H1 (cell line): ENCODE results near the gene TEKT3. TPM values are rescaled to one million over a fixed set of nuclear protein-coding genes. Genes with fewer than 3 reads are reported as not detected.

Source experiments
- CTCF ChIA-PET: fragments of 300-600 bp; sonication (Branson Sonifier 250); formaldehyde crosslinking; loops from one replicate; lab custom pipeline; 2021; ENCODE audit not compliant: partially characterized antibody; lab: Charles Lee
- POLR2A ChIA-PET: fragments of 300-600 bp; sonication (Branson Sonifier 250); formaldehyde crosslinking; loops from one replicate; lab custom pipeline; 2021; ENCODE audit warnings: inconsistent platforms; ENCODE audit not compliant: partially characterized antibody; lab: Charles Lee
- DNase-seq, 2 experiments: peaks; one replicate each; pipeline versions ENCODE4 v3.0.0 to v3.0.0-alpha.2; 2010 to 2022; ENCODE audit warnings: low spot score in 2 of 2, low read depth in 1 of 2, mixed read lengths in 1 of 2
- FAIRE-seq: peaks from 2 replicates; lab custom pipeline; 2011; peaks lifted over from hg19 to GRCh38; lab: Jason Lieb, UNC
- H2AFZ ChIP-seq: 2 replicates; pipeline ENCODE4 v1.8.1; 2012; ENCODE audit warnings: low read length, inconsistent platforms
- H2AK5ac ChIP-seq: 2 replicates; pipeline ENCODE4 v1.6.1; 2013; ENCODE audit warnings: low read depth, low read length
- H2BK120ac ChIP-seq: replicated peaks from 2 replicates; pipeline ENCODE3; 2013; ENCODE audit warnings: low read depth, low read length, inconsistent platforms
- H2BK12ac ChIP-seq: 2 replicates; pipeline ENCODE4 v1.6.1; 2013; ENCODE audit warnings: low read depth, low read length
- H2BK15ac ChIP-seq: 2 replicates; pipeline ENCODE4 v1.6.1; 2013; ENCODE audit warnings: low read length
- H2BK20ac ChIP-seq: 2 replicates; pipeline ENCODE4 v1.6.1; 2013; ENCODE audit warnings: low read length
- H2BK5ac ChIP-seq: 2 replicates; pipeline ENCODE4 v1.6.1; 2013; ENCODE audit warnings: low read depth, low read length
- H3K14ac ChIP-seq: 2 replicates; pipeline ENCODE4 v1.6.1; 2013; ENCODE audit warnings: inconsistent platforms; ENCODE audit not compliant: insufficient read length
- H3K18ac ChIP-seq: 2 replicates; pipeline ENCODE4 v1.6.1; 2013; ENCODE audit warnings: low read length; ENCODE audit errors: extremely low read depth
- H3K23ac ChIP-seq: 2 replicates; pipeline ENCODE4 v1.6.1; 2013; ENCODE audit warnings: inconsistent platforms; ENCODE audit not compliant: insufficient read length
- H3K23me2 ChIP-seq: 2 replicates; pipeline ENCODE4 v1.6.1; 2013; ENCODE audit warnings: low read depth, low read length
- H3K27ac ChIP-seq: 2 replicates; pipeline ENCODE4 v1.6.1; 2011; ENCODE audit warnings: low read depth, low read length, inconsistent platforms
- H3K27me3 ChIP-seq, 4 experiments: replicated peaks in 1 of 4; 1 replicate in 1 of 4; 2 replicates in 3 of 4; pipeline versions ENCODE4 v1.6.1 to v1.8.1; 2011 to 2013; ENCODE audit warnings: low read length in 3 of 4, mild to moderate bottlenecking in 3 of 4, inconsistent platforms in 2 of 4, mixed read lengths in 2 of 4, moderate library complexity in 1 of 4; ENCODE audit not compliant: control insufficient read depth in 3 of 4, insufficient read depth in 3 of 4; ENCODE audit errors: extremely low read depth in 1 of 4
- H3K36me3 ChIP-seq, 4 experiments: 2 replicates each; pipeline versions ENCODE4 v1.6.1 to v1.8.1; 2011 to 2013; ENCODE audit warnings: mild to moderate bottlenecking in 4 of 4, low read length in 3 of 4, moderate library complexity in 2 of 4, control low read depth in 1 of 4, inconsistent platforms in 1 of 4; ENCODE audit not compliant: insufficient read depth in 4 of 4, control insufficient read depth in 2 of 4
- H3K4ac ChIP-seq: replicated peaks from 2 replicates; pipeline ENCODE3; 2013; ENCODE audit warnings: low read length, low read depth, mixed read lengths, inconsistent platforms; ENCODE audit not compliant: insufficient read length
- H3K4me1 ChIP-seq, 4 experiments: replicated peaks in 1 of 4; 1 replicate in 1 of 4; 2 replicates in 3 of 4; pipeline versions ENCODE4 v1.6.1 to v1.8.1; 2011 to 2013; ENCODE audit warnings: low read length in 3 of 4, inconsistent platforms in 2 of 4, mixed read lengths in 1 of 4; ENCODE audit not compliant: insufficient read depth in 4 of 4, control insufficient read depth in 3 of 4
- H3K4me2 ChIP-seq, 2 experiments: 2 replicates each; pipeline versions ENCODE4 v1.6.1 to v1.8.1; 2011 to 2013; ENCODE audit warnings: low read depth in 2 of 2, low read length in 2 of 2, control low read depth in 1 of 2, inconsistent platforms in 1 of 2, mild to moderate bottlenecking in 1 of 2; ENCODE audit not compliant: insufficient read depth in 1 of 2
- H3K4me3 ChIP-seq, 4 experiments: fragments of 200-600, 300-600 bp in 1 of 4; sonication (generic), shearing (Covaris generic), sonication (Bioruptor Twin) in 1 of 4; 2 replicates each; pipeline versions ENCODE4 v1.5.1 to v1.8.1; 2011 to 2016; ENCODE audit warnings: low read length in 4 of 4, low read depth in 3 of 4, control low read depth in 2 of 4, inconsistent platforms in 2 of 4, mild to moderate bottlenecking in 2 of 4, mixed read lengths in 1 of 4, moderate library complexity in 1 of 4; ENCODE audit not compliant: insufficient read depth in 2 of 4; ENCODE audit errors: extremely low read depth in 1 of 4
- H3K56ac ChIP-seq: replicated peaks from 2 replicates; pipeline ENCODE3; 2013; ENCODE audit warnings: low read depth, mild to moderate bottlenecking, mixed read lengths, low read length, inconsistent platforms; ENCODE audit not compliant: insufficient read length
- H3K79me1 ChIP-seq: 2 replicates; pipeline ENCODE4 v1.6.1; 2013; ENCODE audit warnings: low read depth, low read length, control low read depth
- H3K79me2 ChIP-seq, 2 experiments: 2 replicates each; pipeline versions ENCODE4 v1.6.1 to v1.8.1; 2012 to 2013; ENCODE audit warnings: low read length in 2 of 2, mild to moderate bottlenecking in 2 of 2, inconsistent platforms in 1 of 2; ENCODE audit not compliant: insufficient read depth in 2 of 2, control insufficient read depth in 1 of 2
- H3K9ac ChIP-seq, 4 experiments: replicated peaks in 1 of 4; 1 replicate in 1 of 4; 2 replicates in 3 of 4; pipeline versions ENCODE4 v1.6.1 to v1.8.1; 2011 to 2013; ENCODE audit warnings: low read depth in 3 of 4, low read length in 3 of 4, control low read depth in 2 of 4, mild to moderate bottlenecking in 2 of 4, moderate library complexity in 2 of 4, inconsistent platforms in 1 of 4; ENCODE audit errors: extremely low read depth in 1 of 4
- H3K9me3 ChIP-seq, 2 experiments: 2 replicates each; pipeline versions ENCODE4 v1.6.1 to v1.8.1; 2012 to 2013; ENCODE audit warnings: mild to moderate bottlenecking in 2 of 2, moderate library complexity in 2 of 2, control low read depth in 1 of 2, inconsistent platforms in 1 of 2, low read depth in 1 of 2, low read length in 1 of 2, mixed read lengths in 1 of 2; ENCODE audit not compliant: insufficient read depth in 2 of 2
- H4K20me1 ChIP-seq, 2 experiments: replicated peaks in 1 of 2; 2 replicates each; pipeline versions ENCODE3 to v1.8.1; 2011 to 2013; ENCODE audit warnings: inconsistent platforms in 2 of 2, low read length in 2 of 2, mild to moderate bottlenecking in 1 of 2; ENCODE audit not compliant: insufficient read depth in 2 of 2, control insufficient read depth in 1 of 2
- H4K5ac ChIP-seq: 2 replicates; pipeline ENCODE4 v1.6.1; 2013; ENCODE audit warnings: low read length, low read depth, mixed read lengths, inconsistent platforms; ENCODE audit not compliant: insufficient read length
- H4K8ac ChIP-seq: 2 replicates; pipeline ENCODE4 v1.8.0; 2013; ENCODE audit warnings: mild to moderate bottlenecking, moderate library complexity, low read length, inconsistent platforms; ENCODE audit not compliant: insufficient read depth; ENCODE audit errors: extremely low read depth
- H4K91ac ChIP-seq: replicated peaks from 2 replicates; pipeline ENCODE3; 2013; ENCODE audit warnings: low read length, mixed read lengths, inconsistent platforms; ENCODE audit not compliant: insufficient read length
- EP300 ChIP-seq, 2 experiments: IDR thresholded peaks; 1 replicate in 1 of 2; 2 replicates in 1 of 2; pipeline ENCODE4 v1.6.1; 2011 to 2012; ENCODE audit warnings: low read depth in 2 of 2, low read length in 2 of 2, mild to moderate bottlenecking in 2 of 2, borderline replicate concordance in 1 of 2, inconsistent platforms in 1 of 2, moderate library complexity in 1 of 2
- GABPA ChIP-seq: IDR thresholded peaks from 2 replicates; pipeline ENCODE4 v1.6.1; 2011; ENCODE audit warnings: mild to moderate bottlenecking, low read length, moderate library complexity, borderline replicate concordance; ENCODE audit not compliant: insufficient read depth
- JUN ChIP-seq: IDR thresholded peaks from 2 replicates; pipeline ENCODE4 v1.6.1; 2011; ENCODE audit warnings: low read depth, mild to moderate bottlenecking, improper control_type of control experiment, low read length
- KDM1A ChIP-seq: fragments of 200-600, 300-600 bp; sonication (generic); IDR thresholded peaks from 2 replicates; pipeline ENCODE4 v1.7.1; 2016; ENCODE audit warnings: mild to moderate bottlenecking, low read length, borderline replicate concordance
- POLR2A ChIP-seq, 2 experiments: IDR thresholded peaks; 1 replicate in 1 of 2; 2 replicates in 1 of 2; pipeline ENCODE4 v1.6.1; 2011; ENCODE audit warnings: low read depth in 2 of 2, low read length in 2 of 2, mild to moderate bottlenecking in 2 of 2; ENCODE audit errors: control extremely low read depth in 1 of 2
- RBBP5 ChIP-seq: IDR thresholded peaks from 2 replicates; pipeline ENCODE4 v1.7.1; 2012; ENCODE audit warnings: low read depth, mild to moderate bottlenecking, inconsistent platforms, low read length, moderate library complexity, borderline replicate concordance
- RFX5 ChIP-seq: IDR thresholded peaks from 2 replicates; pipeline ENCODE4 v1.6.1; 2011; ENCODE audit warnings: low read depth, low read length, improper control_type of control experiment, borderline replicate concordance
- RNF2 ChIP-seq: fragments of 200-900, 300-1000 bp; sonication (generic); IDR thresholded peaks from 2 replicates; pipeline ENCODE4 v1.7.1; 2016; ENCODE audit warnings: borderline replicate concordance, low read depth, mild to moderate bottlenecking, antibody characterized with exemption, low read length; ENCODE audit not compliant: poor library complexity, severe bottlenecking; ENCODE audit errors: missing control alignments
- SP2 ChIP-seq: IDR thresholded peaks from 2 replicates; pipeline ENCODE4 v1.6.1; 2012; ENCODE audit warnings: mild to moderate bottlenecking, low read length, inconsistent platforms
- TAF1 ChIP-seq: IDR thresholded peaks from 2 replicates; pipeline ENCODE4 v1.6.1; 2011; ENCODE audit warnings: mild to moderate bottlenecking, low read depth, low read length
- TBP ChIP-seq: IDR thresholded peaks from 2 replicates; pipeline ENCODE4 v1.6.1; 2011; ENCODE audit warnings: low read depth, low read length, improper control_type of control experiment
- YY1 ChIP-seq: IDR thresholded peaks from 2 replicates; pipeline ENCODE4 v1.6.1; 2011; ENCODE audit warnings: low read depth, mild to moderate bottlenecking, low read length
- WGBS, 2 experiments: shearing (Covaris generic) in 1 of 2; methylation state at CpG; one replicate each; pipeline versions ENCODE4 v1.1.6 to v1.1.7; 2013 to 2015; ENCODE audit warnings: low lambda C conversion rate in 2 of 2, mixed read lengths in 2 of 2, inconsistent platforms in 1 of 2, low coverage in 1 of 2, missing lambda C conversion rate in 1 of 2; ENCODE audit not compliant: insufficient replicate concordance in 2 of 2, insufficient coverage in 1 of 2, insufficient read length in 1 of 2; ENCODE audit errors: extremely low coverage in 1 of 2, missing lambda C conversion rate in 1 of 2; 5-methylcytosine and 5-hydroxymethylcytosine counted together
- polyA plus RNA-seq, 7 experiments: library from polyadenylated mRNA; depleted of rRNA in 3 of 7; stranded (reverse) in 5 of 7; unstranded in 2 of 7; fragments of >200 nt in 5 of 7; fragments of 200-250 nt in 2 of 7; gene quantifications; 1 replicate in 5 of 7; 2 replicates in 1 of 7; 4 replicates in 1 of 7; pipeline versions ENCODE4 v1.2.1 to v1.2.3, GENCODE V29; 2011 to 2013; ENCODE audit warnings: missing spikeins in 2 of 7, mixed read lengths in 2 of 7
- total RNA-seq: library from RNA; stranded (reverse); fragmentation: NEBNext Ultra II Directional; extraction: Animal tissue kit (Norgen Biotek cat#: 25700); gene quantifications from 2 replicates; pipeline ENCODE4 v1.2.1, GENCODE V29; 2021
- TF ChIP-seq, protein P1 (sequence below): IDR thresholded peaks from 2 replicates; pipeline ENCODE4 v1.6.1; 2011; ENCODE audit warnings: low read length, improper control_type of control experiment

The TEKT3 gene
- total and polyA plus RNA-seq, 2 of the 8 experiments (the other 6 are each of a cell fraction or from before 2014, with no cell fraction given): 2.2 to 2.9 TPM

DNA sequence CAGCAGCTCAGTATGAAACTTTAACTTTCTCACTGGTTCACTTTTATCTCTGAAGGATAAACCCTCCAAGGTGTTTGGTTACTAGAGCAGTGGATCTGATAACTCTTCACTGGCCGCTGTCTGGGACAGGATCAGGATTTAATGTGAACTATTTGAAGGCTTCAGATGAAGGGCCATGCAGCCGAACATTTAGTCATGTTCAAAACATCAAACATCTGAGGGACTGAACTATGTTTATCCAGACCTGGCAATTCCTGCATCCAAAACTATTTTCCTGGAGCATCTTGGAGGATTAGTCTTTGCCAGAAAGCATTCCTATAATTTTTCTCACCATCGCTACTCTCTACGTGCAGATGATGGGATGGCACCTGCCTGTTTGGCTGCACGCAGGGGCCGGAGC lies 55.9 kb downstream of the TEKT3 start:
- ChIA-PET CTCF (interaction anchor here (1.1 kb wide), 1 partner anchor 96 kb away, joined by 3 read pairs; no protein-coding TSS in a partner anchor), POLR2A (no interaction called here)
- Histone ChIP-seq H3K4me3 (no peak overlapping the region), H3K27ac (no peak overlapping the region), H2AK5ac (no peak overlapping the region), H2BK5ac (no peak overlapping the region), H4K5ac (no peak overlapping the region), H3K36me3 (no peaks in the 10 kb centered on the region), H3K9me3 (no peaks in the 10 kb centered on the region), H3K79me2 (no peaks in the 10 kb centered on the region), H3K4ac (no peak overlapping the region), H2BK12ac (no peak overlapping the region), H3K23ac (no peak overlapping the region), H3K14ac (no peak overlapping the region), H3K18ac (no peak overlapping the region), H3K4me2 (no peak overlapping the region), H3K27me3 (no peaks in the 10 kb centered on the region), H3K56ac (no peak overlapping the region), H2AFZ (no peak overlapping the region), H3K4me1 (no peaks in the 10 kb centered on the region), H3K9ac (no peak overlapping the region), H3K23me2 (no peaks in the 10 kb centered on the region; the same call in 1 of the 2 replicates)
- FAIRE-seq (no peak), DNase-seq (no peak)
- TF ChIP-seq EP300 (IDR thresholded peaks at IDR 0.05; ENCODE audit: borderline replicate concordance in 1 of 2, low read depth in 2 of 2, low read length in 2 of 2) (no peak), GABPA (no peak), KDM1A (no peak), TBP (no peak), JUN (no peak), RBBP5 (no peak), RNF2 (no peak), TAF1 (no peak), YY1 (no peak), POLR2A (IDR thresholded peaks at IDR 0.05; ENCODE audit: control extremely low read depth in 1 of 2, low read depth in 2 of 2, low read length in 2 of 2) (no peak), SP2 (no peak), RFX5 (no peak)
- TF ChIP-seq, protein P1, sequence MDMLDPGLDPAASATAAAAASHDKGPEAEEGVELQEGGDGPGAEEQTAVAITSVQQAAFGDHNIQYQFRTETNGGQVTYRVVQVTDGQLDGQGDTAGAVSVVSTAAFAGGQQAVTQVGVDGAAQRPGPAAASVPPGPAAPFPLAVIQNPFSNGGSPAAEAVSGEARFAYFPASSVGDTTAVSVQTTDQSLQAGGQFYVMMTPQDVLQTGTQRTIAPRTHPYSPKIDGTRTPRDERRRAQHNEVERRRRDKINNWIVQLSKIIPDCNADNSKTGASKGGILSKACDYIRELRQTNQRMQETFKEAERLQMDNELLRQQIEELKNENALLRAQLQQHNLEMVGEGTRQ: no peak
- TF ChIP-seq, all 59 proteins: peak for 0
- 92% methylated on average over 6 of the region's 6 CpGs; no CpG with 5 or more reads in 1 of the 2 experiments for WGBS, 2 experiments
- Histone ChIP-seq H2BK15ac (no peak overlapping the region), H4K91ac (no peak overlapping the region), H2BK120ac (no peak overlapping the region), H3K79me1 (no peaks in the 10 kb centered on the region), H4K20me1 (no peaks in the 10 kb centered on the region), H2BK20ac (no peak overlapping the region), H4K8ac (0 out of 2 replicates have a peak overlapping the region, but pooled peaks have one; percentile 28)
